Measurements from ENCODE around the gene TNNT1.

DNA sequence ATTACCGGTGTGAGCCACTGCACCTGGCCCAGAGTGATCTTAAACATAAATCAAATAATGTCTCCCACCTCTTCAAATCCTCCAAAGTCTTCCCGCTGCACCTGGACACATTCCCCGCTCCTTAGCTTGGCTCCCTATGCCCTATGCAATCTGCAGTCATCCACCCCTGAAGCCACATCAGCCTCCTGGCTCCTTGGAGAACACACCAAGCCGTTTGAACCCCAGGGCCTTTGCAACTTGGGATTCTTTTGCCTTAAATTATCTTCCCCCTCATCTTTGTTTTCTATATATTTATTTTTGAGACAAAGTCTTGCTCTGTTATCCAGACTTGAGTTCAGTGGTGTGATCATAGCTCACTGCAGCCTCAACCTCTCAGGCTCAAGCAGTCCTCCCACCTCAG, 20.1 kb upstream of the TNNT1 start:
- TF ChIP-seq, protein P1, sequence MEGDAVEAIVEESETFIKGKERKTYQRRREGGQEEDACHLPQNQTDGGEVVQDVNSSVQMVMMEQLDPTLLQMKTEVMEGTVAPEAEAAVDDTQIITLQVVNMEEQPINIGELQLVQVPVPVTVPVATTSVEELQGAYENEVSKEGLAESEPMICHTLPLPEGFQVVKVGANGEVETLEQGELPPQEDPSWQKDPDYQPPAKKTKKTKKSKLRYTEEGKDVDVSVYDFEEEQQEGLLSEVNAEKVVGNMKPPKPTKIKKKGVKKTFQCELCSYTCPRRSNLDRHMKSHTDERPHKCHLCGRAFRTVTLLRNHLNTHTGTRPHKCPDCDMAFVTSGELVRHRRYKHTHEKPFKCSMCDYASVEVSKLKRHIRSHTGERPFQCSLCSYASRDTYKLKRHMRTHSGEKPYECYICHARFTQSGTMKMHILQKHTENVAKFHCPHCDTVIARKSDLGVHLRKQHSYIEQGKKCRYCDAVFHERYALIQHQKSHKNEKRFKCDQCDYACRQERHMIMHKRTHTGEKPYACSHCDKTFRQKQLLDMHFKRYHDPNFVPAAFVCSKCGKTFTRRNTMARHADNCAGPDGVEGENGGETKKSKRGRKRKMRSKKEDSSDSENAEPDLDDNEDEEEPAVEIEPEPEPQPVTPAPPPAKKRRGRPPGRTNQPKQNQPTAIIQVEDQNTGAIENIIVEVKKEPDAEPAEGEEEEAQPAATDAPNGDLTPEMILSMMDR (IDR thresholded peaks at IDR 0.05; ENCODE audit: insufficient read depth, low read depth, low read length): no peak
- no peak for TF ChIP-seq EZH2 (IDR thresholded peaks at IDR 0.05; ENCODE audit: insufficient read depth, low read length)

Data from astrocyte (in vitro differentiated cells and primary cell).